CD4-positive, alpha-beta T cell treated with Interleukin-17A for 1 hour (primary cell): ENCODE results near the gene OR4E2.
"Not testable (repeated sequence)": the region's sequence is repeated elsewhere in the genome, so short reads cannot be mapped to it uniquely, and the experiment has no call there.

ENCODE experiments used
- DNase-seq: peaks from one replicate; pipeline ENCODE4 v3.0.0-alpha.2; 2020

Gene OR4E2

GRCh38 chr14:21698538-21698937 is 44.9 kb downstream of the OR4E2 start:
- not testable (repeated sequence) for DNase-seq

- DNase-seq, result no peak
These were observed 45.9 kb downstream of the OR4E2 start for GRCh38 chr14:21699551-21699950.

- DNase-seq, result no peak
These were observed 48.7 kb downstream of the OR4E2 start for GRCh38 chr14:21702316-21702715.

GRCh38 chr14:21703357-21704326 is 50.0 kb downstream of the OR4E2 start:
- DNase-seq, result peak; percentile 39

- DNase-seq, result no peak
These were observed 50.7 kb downstream of the OR4E2 start for GRCh38 chr14:21704338-21704737.

- peak; percentile 53 for DNase-seq
These were observed 57.8 kb downstream of the OR4E2 start for GRCh38 chr14:21711360-21711961.

- DNase-seq, result peak; percentile 55
These were observed 58.4 kb downstream of the OR4E2 start for GRCh38 chr14:21712036-21712435.

GRCh38 chr14:21714318-21714929 is 60.8 kb downstream of the OR4E2 start:
- DNase-seq, result peak; percentile 18
